Measurements from ENCODE around the gene MCF2L2. TPM values are rescaled to one million over a fixed set of nuclear protein-coding genes. Genes with fewer than 3 reads are reported as not detected.

Gene MCF2L2
- total and polyA plus RNA-seq, 2 of the 13 experiments (the other 11 are each of a cell fraction or from before 2014, with no cell fraction given) = not detected

DNA sequence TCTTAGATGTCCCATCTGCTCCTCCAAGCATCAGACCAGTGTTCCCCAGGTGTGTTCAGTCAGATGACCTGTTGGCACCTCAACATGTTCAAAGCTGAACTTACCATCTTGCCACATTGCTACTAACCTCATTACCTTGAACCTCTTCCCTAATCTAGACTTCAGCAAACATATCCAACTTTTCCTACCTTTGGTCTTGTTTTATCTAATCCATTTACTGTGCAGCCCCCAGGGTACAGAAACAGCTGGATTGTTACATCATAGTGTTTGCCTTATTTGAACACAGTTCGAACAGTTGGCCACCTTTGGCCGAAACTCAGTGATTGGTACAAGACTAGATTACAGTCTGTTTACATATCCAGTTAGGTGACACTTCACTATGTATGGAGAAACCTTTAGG is 36.1 kb upstream of the MCF2L2 start (continued):
- TF ChIP-seq SRF (IDR thresholded peaks at IDR 0.05; ENCODE audit: low read depth, low read length) = peak; percentile 93
- no peak for TF ChIP-seq ZNF432 (CRISPR knock-in tag; IDR thresholded peaks at IDR 0.05; ENCODE audit: borderline replicate concordance)
- no peak for TF ChIP-seq ELF4 (CRISPR knock-in tag; IDR thresholded peaks at IDR 0.05; ENCODE audit: borderline replicate concordance)
- TF ChIP-seq CAMTA2 (CRISPR knock-in tag; IDR thresholded peaks at IDR 0.05; ENCODE audit: borderline replicate concordance) = no peak
- peak; percentile 58; the same call in 1 of the 2 replicates for TF ChIP-seq IRX3 (CRISPR knock-in tag; IDR thresholded peaks at IDR 0.05; ENCODE audit: borderline replicate concordance, low read depth)
- no peak for TF ChIP-seq ZNF83 (CRISPR knock-in tag; IDR thresholded peaks at IDR 0.05; ENCODE audit: borderline replicate concordance)
- no peak for TF ChIP-seq NBN (conservative IDR thresholded peaks at IDR 0.05)
- no peak for TF ChIP-seq POLR2G (IDR thresholded peaks at IDR 0.05; ENCODE audit: low read depth, low read length)
- TF ChIP-seq NCOA1 (CRISPR knock-in tag; IDR thresholded peaks at IDR 0.05) = no peak; the same call in 1 of the 2 replicates
- TF ChIP-seq, protein P1, sequence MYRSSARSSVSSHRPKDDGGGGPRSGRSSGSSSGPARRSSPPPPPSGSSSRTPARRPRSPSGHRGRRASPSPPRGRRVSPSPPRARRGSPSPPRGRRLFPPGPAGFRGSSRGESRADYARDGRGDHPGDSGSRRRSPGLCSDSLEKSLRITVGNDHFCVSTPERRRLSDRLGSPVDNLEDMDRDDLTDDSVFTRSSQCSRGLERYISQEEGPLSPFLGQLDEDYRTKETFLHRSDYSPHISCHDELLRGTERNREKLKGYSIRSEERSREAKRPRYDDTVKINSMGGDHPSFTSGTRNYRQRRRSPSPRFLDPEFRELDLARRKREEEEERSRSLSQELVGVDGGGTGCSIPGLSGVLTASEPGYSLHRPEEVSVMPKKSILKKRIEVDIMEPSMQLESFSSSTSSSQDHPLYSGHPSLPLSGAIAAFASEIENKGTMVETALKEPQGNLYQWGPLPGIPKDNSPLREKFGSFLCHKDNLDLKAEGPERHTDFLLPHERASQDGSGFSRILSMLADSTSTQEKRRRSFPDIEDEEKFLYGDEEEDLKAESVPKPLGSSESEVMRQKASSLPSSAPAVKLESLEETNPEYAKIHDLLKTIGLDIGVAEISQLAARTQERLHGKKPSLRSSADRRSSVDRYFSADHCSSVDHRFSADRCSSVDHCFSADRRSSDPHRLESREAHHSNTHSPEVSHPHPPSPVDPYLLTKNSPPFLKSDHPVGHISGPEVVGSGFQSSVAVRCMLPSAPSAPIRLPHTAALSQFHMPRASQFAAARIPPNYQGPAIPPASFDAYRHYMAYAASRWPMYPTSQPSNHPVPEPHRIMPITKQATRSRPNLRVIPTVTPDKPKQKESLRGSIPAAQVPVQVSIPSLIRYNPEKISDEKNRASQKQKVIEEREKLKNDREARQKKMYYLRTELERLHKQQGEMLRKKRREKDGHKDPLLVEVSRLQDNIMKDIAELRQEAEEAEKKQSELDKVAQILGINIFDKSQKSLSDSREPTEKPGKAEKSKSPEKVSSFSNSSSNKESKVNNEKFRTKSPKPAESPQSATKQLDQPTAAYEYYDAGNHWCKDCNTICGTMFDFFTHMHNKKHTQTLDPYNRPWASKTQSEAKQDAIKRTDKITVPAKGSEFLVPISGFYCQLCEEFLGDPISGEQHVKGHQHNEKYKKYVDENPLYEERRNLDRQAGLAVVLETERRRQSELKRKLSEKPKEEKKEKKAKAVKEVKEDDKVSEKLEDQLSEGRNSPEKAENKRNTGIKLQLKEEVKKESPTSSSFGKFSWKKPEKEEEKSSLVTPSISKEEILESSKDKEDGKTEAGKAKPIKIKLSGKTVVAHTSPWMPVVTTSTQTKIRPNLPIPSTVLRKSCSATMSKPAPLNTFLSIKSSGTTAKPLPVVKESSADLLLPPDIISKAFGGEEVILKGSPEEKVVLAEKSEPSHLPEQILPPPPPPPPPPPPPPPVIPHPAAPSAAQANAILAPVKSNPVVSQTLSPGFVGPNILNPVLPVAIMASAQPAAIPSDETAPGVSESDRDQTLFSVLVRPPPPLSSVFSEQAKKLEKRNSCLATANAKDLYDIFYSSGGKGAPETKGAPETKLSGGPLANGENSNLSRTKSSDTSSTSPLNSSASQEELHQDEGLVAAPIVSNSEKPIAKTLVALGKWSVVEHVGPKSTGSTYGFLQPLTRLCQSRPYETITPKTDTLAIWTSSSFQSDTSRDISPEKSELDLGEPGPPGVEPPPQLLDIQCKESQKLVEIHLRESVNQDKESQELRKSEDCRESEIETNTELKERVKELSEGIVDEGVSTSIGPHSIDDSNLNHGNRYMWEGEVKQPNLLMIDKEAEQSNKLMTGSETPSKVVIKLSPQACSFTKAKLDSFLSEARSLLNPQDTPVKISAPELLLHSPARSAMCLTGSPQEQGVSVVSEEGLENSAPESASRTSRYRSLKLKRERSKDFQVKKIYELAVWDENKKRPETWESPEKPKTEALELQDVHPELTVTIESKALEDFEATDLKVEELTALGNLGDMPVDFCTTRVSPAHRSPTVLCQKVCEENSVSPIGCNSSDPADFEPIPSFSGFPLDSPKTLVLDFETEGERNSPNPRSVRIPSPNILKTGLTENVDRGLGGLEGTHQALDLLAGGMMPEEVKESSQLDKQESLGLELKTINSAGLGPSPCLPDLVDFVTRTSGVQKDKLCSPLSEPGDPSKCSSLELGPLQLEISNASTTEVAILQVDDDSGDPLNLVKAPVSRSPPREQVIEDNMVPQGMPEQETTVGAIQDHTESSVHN (CRISPR knock-in tag; IDR thresholded peaks at IDR 0.05) = no peak
- TF ChIP-seq, protein P2, sequence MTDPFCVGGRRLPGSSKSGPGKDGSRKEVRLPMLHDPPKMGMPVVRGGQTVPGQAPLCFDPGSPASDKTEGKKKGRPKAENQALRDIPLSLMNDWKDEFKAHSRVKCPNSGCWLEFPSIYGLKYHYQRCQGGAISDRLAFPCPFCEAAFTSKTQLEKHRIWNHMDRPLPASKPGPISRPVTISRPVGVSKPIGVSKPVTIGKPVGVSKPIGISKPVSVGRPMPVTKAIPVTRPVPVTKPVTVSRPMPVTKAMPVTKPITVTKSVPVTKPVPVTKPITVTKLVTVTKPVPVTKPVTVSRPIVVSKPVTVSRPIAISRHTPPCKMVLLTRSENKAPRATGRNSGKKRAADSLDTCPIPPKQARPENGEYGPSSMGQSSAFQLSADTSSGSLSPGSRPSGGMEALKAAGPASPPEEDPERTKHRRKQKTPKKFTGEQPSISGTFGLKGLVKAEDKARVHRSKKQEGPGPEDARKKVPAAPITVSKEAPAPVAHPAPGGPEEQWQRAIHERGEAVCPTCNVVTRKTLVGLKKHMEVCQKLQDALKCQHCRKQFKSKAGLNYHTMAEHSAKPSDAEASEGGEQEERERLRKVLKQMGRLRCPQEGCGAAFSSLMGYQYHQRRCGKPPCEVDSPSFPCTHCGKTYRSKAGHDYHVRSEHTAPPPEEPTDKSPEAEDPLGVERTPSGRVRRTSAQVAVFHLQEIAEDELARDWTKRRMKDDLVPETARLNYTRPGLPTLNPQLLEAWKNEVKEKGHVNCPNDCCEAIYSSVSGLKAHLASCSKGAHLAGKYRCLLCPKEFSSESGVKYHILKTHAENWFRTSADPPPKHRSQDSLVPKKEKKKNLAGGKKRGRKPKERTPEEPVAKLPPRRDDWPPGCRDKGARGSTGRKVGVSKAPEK (CRISPR knock-in tag; IDR thresholded peaks at IDR 0.05; ENCODE audit: borderline replicate concordance) = 0 out of 2 replicates have a peak, but pooled peaks have one; percentile 71
- TF ChIP-seq, protein P3, sequence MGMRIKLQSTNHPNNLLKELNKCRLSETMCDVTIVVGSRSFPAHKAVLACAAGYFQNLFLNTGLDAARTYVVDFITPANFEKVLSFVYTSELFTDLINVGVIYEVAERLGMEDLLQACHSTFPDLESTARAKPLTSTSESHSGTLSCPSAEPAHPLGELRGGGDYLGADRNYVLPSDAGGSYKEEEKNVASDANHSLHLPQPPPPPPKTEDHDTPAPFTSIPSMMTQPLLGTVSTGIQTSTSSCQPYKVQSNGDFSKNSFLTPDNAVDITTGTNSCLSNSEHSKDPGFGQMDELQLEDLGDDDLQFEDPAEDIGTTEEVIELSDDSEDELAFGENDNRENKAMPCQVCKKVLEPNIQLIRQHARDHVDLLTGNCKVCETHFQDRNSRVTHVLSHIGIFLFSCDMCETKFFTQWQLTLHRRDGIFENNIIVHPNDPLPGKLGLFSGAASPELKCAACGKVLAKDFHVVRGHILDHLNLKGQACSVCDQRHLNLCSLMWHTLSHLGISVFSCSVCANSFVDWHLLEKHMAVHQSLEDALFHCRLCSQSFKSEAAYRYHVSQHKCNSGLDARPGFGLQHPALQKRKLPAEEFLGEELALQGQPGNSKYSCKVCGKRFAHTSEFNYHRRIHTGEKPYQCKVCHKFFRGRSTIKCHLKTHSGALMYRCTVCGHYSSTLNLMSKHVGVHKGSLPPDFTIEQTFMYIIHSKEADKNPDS (CRISPR knock-in tag; IDR thresholded peaks at IDR 0.05) = peak; percentile 90; the same call in 1 of the 2 replicates
- TF ChIP-seq, protein P4, sequence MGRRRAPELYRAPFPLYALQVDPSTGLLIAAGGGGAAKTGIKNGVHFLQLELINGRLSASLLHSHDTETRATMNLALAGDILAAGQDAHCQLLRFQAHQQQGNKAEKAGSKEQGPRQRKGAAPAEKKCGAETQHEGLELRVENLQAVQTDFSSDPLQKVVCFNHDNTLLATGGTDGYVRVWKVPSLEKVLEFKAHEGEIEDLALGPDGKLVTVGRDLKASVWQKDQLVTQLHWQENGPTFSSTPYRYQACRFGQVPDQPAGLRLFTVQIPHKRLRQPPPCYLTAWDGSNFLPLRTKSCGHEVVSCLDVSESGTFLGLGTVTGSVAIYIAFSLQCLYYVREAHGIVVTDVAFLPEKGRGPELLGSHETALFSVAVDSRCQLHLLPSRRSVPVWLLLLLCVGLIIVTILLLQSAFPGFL (CRISPR knock-in tag; IDR thresholded peaks at IDR 0.05) = no peak
- TF ChIP-seq ZNF678 (CRISPR knock-in tag; IDR thresholded peaks at IDR 0.05) = no peak
- no peak for TF ChIP-seq ZSCAN22 (CRISPR knock-in tag; IDR thresholded peaks at IDR 0.05)
- no peak; the same call in 1 of the 2 replicates for TF ChIP-seq ZNF749 (CRISPR knock-in tag; IDR thresholded peaks at IDR 0.05; ENCODE audit: borderline replicate concordance)

Measured in HepG2 (cell line).